ENCODE data around the gene HEMK1. TPM values are rescaled to one million over a fixed set of nuclear protein-coding genes. Genes with fewer than 3 reads are reported as not detected.

The HEMK1 gene
- polyA plus RNA-seq, 5 donors: 20.9 to 29.4 (median 23.5) TPM

GRCh38 chr3:50599115-50599715 is 29.9 kb downstream of the HEMK1 start:
- DNase-seq: no peak

- no peak for DNase-seq
These were observed 30.4 kb downstream of the HEMK1 start for GRCh38 chr3:50599716-50600118.

- DNase-seq: no peak
These were observed 30.9 kb downstream of the HEMK1 start for GRCh38 chr3:50600141-50600753.

- DNase-seq: peak; percentile 95 to 97
These were observed 31.7 kb downstream of the HEMK1 start for GRCh38 chr3:50600841-50601591.

- peak; percentile 52 to 54 for DNase-seq
These were observed 33.4 kb downstream of the HEMK1 start for GRCh38 chr3:50602595-50603191.

GRCh38 chr3:50603261-50604109 is 34.2 kb downstream of the HEMK1 start:
- DNase-seq: no peak

- DNase-seq: no peak
These were observed 34.8 kb downstream of the HEMK1 start for GRCh38 chr3:50604110-50604621.

- DNase-seq: no peak
These were observed 35.6 kb downstream of the HEMK1 start for GRCh38 chr3:50604628-50605588.

- DNase-seq: no peak
These were observed 36.6 kb downstream of the HEMK1 start for GRCh38 chr3:50605901-50606326.

GRCh38 chr3:50606596-50606995 is 37.3 kb downstream of the HEMK1 start:
- DNase-seq: no peak

- DNase-seq: no peak
These were observed 38.2 kb downstream of the HEMK1 start for GRCh38 chr3:50607271-50608091.

GRCh38 chr3:50608278-50608677 is 39.0 kb downstream of the HEMK1 start:
- DNase-seq: no peak

- DNase-seq: no peak
These were observed 39.9 kb downstream of the HEMK1 start for GRCh38 chr3:50609071-50609762.

GRCh38 chr3:50609763-50610085 is 40.4 kb downstream of the HEMK1 start:
- DNase-seq: no peak

- no peak for DNase-seq
These were observed 41.1 kb downstream of the HEMK1 start for GRCh38 chr3:50610181-50610971.

GRCh38 chr3:50610992-50611463 is 41.7 kb downstream of the HEMK1 start:
- DNase-seq: no peak

- DNase-seq: peak; percentile 98 to 99
These were observed 42.3 kb downstream of the HEMK1 start, which contains the start of gene CISH for GRCh38 chr3:50611464-50612233. Gene CISH, minus strand, starts transcription at chr3:50611774. Its CDS starts 124 bp downstream, at chr3:50611650.

Data from right lung (tissue), 5 donors.